ENCODE results near the gene SLC22A23. TPM values are rescaled to one million over a fixed set of nuclear protein-coding genes. Genes with fewer than 3 reads are reported as not detected.
A peak's percentile ranks its signal among the peaks of the same experiment; 100 is the strongest.

Gene SLC22A23
- total RNA-seq, 2 donors from 2014 or later = 85.7 to 89.5 TPM

DNA sequence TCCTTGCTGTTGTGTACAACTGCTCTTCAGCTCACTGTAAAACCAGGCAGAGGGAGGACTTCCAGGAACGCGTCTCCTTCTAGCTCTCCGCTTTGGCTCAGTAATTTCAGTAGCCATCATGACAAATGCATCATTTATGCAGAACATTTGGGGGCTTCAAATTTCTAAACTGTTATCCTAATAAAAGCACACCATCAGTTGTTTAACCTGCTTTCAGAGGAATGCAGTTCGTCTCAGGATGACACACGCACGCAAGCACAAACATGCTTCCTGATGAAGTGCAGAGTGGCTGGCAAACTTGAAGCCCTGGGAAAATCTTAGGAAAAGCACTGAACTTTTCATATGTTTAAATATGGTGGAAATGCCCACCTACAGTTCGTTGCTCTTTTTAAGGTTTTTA is 24.4 kb downstream of the SLC22A23 start:
- H3K27ac ChIP-seq = no peak overlapping the region
- H3K9ac ChIP-seq (ENCODE audit: low read depth in 2 of 2, low read length in 2 of 2) = no peak overlapping the region
- no peak for DNase-seq
- no peaks in the 10 kb centered on the region for H3K9me3 ChIP-seq
- TF ChIP-seq, protein P1, sequence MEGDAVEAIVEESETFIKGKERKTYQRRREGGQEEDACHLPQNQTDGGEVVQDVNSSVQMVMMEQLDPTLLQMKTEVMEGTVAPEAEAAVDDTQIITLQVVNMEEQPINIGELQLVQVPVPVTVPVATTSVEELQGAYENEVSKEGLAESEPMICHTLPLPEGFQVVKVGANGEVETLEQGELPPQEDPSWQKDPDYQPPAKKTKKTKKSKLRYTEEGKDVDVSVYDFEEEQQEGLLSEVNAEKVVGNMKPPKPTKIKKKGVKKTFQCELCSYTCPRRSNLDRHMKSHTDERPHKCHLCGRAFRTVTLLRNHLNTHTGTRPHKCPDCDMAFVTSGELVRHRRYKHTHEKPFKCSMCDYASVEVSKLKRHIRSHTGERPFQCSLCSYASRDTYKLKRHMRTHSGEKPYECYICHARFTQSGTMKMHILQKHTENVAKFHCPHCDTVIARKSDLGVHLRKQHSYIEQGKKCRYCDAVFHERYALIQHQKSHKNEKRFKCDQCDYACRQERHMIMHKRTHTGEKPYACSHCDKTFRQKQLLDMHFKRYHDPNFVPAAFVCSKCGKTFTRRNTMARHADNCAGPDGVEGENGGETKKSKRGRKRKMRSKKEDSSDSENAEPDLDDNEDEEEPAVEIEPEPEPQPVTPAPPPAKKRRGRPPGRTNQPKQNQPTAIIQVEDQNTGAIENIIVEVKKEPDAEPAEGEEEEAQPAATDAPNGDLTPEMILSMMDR (IDR thresholded peaks at IDR 0.05) = no peak
- no peaks in the 10 kb centered on the region for H3K4me1 ChIP-seq
- intact Hi-C loops (cut with DNase I) = no loop called here
- H3K36me3 ChIP-seq = no peaks in the 10 kb centered on the region
- H3K4me3 ChIP-seq = no peak overlapping the region
- no peaks in the 10 kb centered on the region for H3K27me3 ChIP-seq

DNA sequence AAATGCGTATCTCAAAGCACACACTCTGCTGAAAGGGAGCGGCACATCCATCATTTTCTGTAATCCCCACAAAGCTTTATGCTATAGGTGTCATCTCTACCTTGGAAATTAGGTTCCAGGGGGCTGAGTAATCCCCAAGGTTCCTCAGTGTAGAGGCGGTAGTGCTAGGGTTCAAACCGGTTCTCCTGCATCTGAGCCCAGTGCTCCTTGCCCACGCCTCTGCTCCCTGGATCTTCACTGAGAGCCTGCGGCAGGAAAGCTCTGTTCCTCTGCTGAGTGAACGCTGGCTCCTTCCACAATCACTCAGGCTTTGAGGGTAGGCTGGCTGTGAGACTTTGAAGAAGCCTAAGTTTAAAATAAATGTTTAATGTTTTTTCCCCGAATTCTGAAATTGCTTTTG is 24.9 kb downstream of the SLC22A23 start:
- H3K4me3 ChIP-seq = no peak overlapping the region
- H3K4me1 ChIP-seq = no peaks in the 10 kb centered on the region
- TF ChIP-seq, protein P1 (IDR thresholded peaks at IDR 0.05) = no peak
- no peaks in the 10 kb centered on the region for H3K27me3 ChIP-seq
- no peaks in the 10 kb centered on the region for H3K36me3 ChIP-seq
- DNase-seq = no peak
- intact Hi-C loops (cut with DNase I) = no loop called here
- H3K9ac ChIP-seq (ENCODE audit: low read depth in 2 of 2, low read length in 2 of 2) = no peak overlapping the region
- no peaks in the 10 kb centered on the region for H3K9me3 ChIP-seq
- H3K27ac ChIP-seq = no peak overlapping the region

DNA sequence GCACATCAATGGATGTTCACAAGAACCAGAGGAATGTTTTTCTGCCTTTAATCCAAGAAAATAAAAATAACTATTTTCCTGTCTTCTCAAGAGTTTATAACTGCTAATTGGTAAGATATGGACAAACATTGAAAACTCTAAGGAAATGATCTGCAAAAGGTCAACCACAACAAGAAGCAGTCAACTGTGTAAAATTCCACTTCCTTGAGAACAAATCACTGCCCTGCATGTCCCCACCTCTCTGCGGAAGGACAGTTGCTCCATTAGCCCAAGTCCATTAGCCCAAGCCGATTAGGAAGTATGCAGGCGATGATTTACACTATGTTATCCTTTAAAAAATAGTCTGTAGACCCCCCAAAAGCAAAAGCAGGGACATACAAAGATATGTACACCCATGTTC is 27.6 kb downstream of the SLC22A23 start:
- Histone ChIP-seq H3K27me3 (no peaks in the 10 kb centered on the region), H3K36me3 (no peaks in the 10 kb centered on the region), H3K4me1 (no peaks in the 10 kb centered on the region), H3K27ac (no peak overlapping the region), H3K9me3 (no peaks in the 10 kb centered on the region), H3K4me3 (no peak overlapping the region), H3K9ac (ENCODE audit: low read depth in 2 of 2, low read length in 2 of 2) (no peak overlapping the region)
- no peak for DNase-seq
- intact Hi-C loops (cut with DNase I) = no loop called here
- TF ChIP-seq, protein P1 (IDR thresholded peaks at IDR 0.05) = no peak

DNA sequence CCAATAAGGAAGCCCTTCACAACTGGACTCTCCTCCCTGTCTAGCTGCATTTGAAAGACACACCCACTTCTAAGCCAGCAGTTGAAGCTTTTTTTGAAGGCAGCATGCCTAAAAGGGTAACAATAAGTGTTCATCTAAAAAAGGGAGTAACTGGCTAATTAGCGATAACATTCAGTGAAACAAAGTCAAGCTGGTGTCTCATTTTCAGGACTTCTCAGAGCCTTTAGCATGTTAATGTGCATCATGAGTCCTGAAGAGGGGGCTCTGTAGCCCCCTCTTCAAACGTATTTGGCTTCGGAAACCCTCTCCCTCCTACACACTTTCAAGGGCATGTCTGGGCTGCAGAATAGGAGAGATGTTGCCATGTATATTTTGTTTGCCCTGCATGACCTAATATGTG is 28.1 kb downstream of the SLC22A23 start:
- H3K9ac ChIP-seq (ENCODE audit: low read depth in 2 of 2, low read length in 2 of 2) = no peak overlapping the region
- TF ChIP-seq, protein P1 (IDR thresholded peaks at IDR 0.05) = no peak
- H3K27ac ChIP-seq = no peak overlapping the region
- no peak for DNase-seq
- no peak overlapping the region for H3K4me3 ChIP-seq
- H3K27me3 ChIP-seq = no peaks in the 10 kb centered on the region
- no peaks in the 10 kb centered on the region for H3K4me1 ChIP-seq
- no peaks in the 10 kb centered on the region for H3K36me3 ChIP-seq
- intact Hi-C loops (cut with DNase I) = no loop called here
- H3K9me3 ChIP-seq = no peaks in the 10 kb centered on the region

DNA sequence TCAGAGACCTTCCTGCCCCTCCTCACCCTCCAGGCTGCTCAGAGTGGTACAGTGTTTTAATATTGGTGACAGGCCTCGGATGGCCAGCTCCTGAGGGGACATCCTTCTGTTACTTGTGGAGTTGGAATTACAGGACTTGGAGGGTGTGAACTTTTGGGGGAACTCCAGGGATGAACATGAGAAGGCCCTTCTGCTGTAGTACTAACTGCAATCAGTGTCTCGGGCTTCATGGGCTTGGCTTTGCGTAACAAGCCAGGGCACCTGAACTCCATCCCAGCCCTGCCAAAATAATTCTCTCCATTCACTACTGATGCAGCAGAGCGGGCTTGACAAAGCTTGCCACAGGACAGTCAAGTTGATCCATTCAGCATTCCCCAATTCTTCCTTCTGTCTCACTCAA is 28.6 kb downstream of the SLC22A23 start:
- no peak for DNase-seq
- no peak overlapping the region for H3K27ac ChIP-seq
- H3K9ac ChIP-seq (ENCODE audit: low read depth in 2 of 2, low read length in 2 of 2) = no peak overlapping the region
- intact Hi-C loops (cut with DNase I) = no loop called here
- H3K36me3 ChIP-seq = no peaks in the 10 kb centered on the region
- TF ChIP-seq, protein P1 (IDR thresholded peaks at IDR 0.05) = no peak
- no peak overlapping the region for H3K4me3 ChIP-seq
- H3K9me3 ChIP-seq = no peaks in the 10 kb centered on the region
- no peaks in the 10 kb centered on the region for H3K4me1 ChIP-seq
- H3K27me3 ChIP-seq = no peaks in the 10 kb centered on the region

DNA sequence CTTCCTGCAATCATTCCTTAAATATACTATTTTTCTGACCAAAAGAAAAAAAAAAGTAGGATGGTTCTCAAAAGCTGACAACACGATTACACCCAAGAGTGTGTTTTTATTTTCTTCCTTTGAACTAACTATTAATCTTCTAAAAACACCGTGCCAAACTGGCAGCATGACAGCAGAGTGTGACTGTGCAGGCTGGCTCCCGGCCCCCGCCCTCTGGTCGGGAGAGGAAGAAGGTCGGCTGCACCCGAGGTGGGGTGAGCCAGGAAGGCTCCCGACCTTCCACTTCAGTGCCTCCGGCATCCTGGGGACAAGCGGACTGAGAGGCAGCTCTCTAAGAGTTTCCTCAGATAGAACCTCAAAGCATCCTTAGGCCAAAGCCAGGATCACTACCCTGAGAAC is 29.2 kb downstream of the SLC22A23 start:
- H3K4me3 ChIP-seq = no peak overlapping the region
- H3K4me1 ChIP-seq = no peaks in the 10 kb centered on the region
- TF ChIP-seq, protein P1 (IDR thresholded peaks at IDR 0.05) = no peak
- intact Hi-C loops (cut with DNase I) = no loop called here
- H3K9me3 ChIP-seq = no peaks in the 10 kb centered on the region
- H3K27ac ChIP-seq = no peak overlapping the region
- peak; percentile 48 for DNase-seq
- H3K36me3 ChIP-seq = no peaks in the 10 kb centered on the region
- H3K27me3 ChIP-seq = no peaks in the 10 kb centered on the region
- no peak overlapping the region for H3K9ac ChIP-seq (ENCODE audit: low read depth in 2 of 2, low read length in 2 of 2)

Measured in colonic mucosa (tissue), 4 donors.